ENCODE measurements around the gene CYBC1. TPM values are rescaled to one million over a fixed set of nuclear protein-coding genes. Genes with fewer than 3 reads are reported as not detected.

CYBC1 gene
- total RNA-seq, 1 donor = 72.4 TPM

DNA sequence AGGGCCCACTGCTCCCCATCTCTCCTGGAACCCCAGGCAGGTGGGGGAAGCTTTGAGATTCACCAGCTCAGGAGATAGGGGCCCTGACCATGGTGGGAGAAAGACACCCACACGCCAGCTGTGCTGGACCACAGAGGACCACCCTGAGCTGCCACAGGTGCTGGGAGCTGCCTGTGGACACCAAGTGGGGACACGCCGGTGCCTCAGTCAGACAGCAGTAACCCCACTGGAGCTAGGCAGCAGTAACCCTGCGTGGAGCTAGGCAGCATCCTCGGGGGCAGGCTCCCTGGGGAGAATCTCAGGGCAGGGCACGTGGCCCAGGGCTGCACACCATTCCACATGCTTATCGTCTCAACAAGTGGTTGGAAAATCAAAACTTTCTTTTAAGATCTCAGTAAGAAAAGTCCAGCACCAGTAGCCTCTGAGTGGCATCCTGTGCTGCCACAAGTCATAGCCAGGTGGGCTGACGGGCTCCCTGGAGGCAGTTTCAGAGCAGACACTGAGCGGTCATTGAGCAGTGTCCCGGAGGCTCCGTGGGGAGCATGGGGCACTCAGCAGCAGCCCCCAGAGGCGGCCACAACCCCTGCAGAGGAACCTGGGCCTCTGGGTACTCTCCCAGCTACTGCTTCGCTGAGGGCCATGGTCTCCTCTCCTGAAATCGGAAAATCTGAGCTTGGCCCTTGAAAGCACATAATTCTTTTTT is 40.4 kb downstream of the CYBC1 start:
- H3K36me3 ChIP-seq (ENCODE audit: insufficient read depth, low read length) = no peaks in the 10 kb centered on the region
- H3K4me1 ChIP-seq (ENCODE audit: insufficient read depth, low read length) = no peaks in the 10 kb centered on the region
- no peak overlapping the region for H3K4me3 ChIP-seq (ENCODE audit: insufficient read depth, low read length)
- H3K79me2 ChIP-seq (ENCODE audit: insufficient read depth, low read length) = no peaks in the 10 kb centered on the region
- TF ChIP-seq, protein P1, sequence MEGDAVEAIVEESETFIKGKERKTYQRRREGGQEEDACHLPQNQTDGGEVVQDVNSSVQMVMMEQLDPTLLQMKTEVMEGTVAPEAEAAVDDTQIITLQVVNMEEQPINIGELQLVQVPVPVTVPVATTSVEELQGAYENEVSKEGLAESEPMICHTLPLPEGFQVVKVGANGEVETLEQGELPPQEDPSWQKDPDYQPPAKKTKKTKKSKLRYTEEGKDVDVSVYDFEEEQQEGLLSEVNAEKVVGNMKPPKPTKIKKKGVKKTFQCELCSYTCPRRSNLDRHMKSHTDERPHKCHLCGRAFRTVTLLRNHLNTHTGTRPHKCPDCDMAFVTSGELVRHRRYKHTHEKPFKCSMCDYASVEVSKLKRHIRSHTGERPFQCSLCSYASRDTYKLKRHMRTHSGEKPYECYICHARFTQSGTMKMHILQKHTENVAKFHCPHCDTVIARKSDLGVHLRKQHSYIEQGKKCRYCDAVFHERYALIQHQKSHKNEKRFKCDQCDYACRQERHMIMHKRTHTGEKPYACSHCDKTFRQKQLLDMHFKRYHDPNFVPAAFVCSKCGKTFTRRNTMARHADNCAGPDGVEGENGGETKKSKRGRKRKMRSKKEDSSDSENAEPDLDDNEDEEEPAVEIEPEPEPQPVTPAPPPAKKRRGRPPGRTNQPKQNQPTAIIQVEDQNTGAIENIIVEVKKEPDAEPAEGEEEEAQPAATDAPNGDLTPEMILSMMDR (IDR thresholded peaks at IDR 0.05; ENCODE audit: extremely low read depth, low read depth, low read length) = no peak
- no peaks in the 10 kb centered on the region for H3K9me3 ChIP-seq (ENCODE audit: low read depth, low read length)
- no peak overlapping the region for H2AFZ ChIP-seq (ENCODE audit: low read length)
- no peak overlapping the region for H3K27ac ChIP-seq (ENCODE audit: low read depth, low read length)
- no peaks in the 10 kb centered on the region for H3K27me3 ChIP-seq (ENCODE audit: insufficient read depth, low read length)
- peak; percentile 69 for DNase-seq (ENCODE audit: insufficient read length, low spot score, missing footprints)
- peaks cover 36% of the 10 kb centered on the region for H4K20me1 ChIP-seq (ENCODE audit: insufficient read depth, low read length)
- no peak overlapping the region for H3K4me2 ChIP-seq (ENCODE audit: insufficient read depth, low read length)

DNA sequence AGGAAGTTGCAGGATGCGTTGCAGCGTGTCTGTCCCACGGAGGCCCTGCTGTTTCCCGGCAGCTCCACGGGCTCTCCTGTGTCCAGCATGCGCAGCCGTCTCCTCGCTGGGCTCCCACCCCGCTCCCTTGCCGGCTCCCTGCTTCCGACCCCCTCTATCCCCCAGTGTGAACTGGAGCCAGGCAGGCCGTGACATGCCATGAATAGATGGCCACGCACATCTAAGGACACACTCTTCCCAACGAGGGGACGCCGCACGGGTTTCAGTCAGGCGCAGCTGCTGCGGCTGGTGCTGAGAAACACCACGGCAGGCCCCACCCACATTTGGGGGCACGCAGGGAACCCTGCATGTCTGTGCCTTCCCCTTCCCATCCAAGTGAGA is 41.6 kb downstream of the CYBC1 start:
- Histone ChIP-seq H3K79me2 (ENCODE audit: insufficient read depth, low read length) (no peaks in the 10 kb centered on the region), H3K27ac (ENCODE audit: low read depth, low read length) (no peak overlapping the region), H3K4me2 (ENCODE audit: insufficient read depth, low read length) (no peak overlapping the region)

DNA sequence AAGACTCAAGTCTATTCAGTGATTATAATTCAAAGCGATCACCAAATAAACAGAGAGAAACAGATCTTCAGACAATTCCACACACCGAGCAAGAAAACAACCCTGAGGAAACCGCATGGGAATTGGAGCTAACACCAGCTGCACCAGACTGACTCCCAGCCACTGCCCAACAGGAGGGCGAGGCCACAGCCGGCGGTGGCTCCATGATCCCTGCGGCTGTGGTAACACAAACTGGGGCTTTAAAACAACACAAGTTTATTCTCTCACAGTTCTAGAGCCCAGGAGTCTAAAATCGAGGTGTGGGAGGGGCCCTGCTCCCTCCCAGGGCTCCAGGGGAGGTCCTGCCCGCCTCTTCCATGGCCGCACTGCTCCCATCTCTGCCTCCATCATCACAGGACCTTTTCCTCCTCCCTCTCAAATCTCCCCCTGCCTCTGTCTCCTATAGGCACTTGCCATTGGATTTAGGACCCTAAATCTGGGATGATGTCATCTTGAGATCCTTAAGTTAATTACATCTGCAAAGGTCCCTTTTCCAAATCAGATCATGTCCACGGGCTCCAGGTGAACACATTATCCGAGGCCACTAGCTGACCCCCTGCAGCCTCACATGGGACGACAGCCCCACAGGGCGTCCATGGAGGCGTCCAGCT is 42.1 kb downstream of the CYBC1 start:
- no peaks in the 10 kb centered on the region for H3K79me2 ChIP-seq (ENCODE audit: insufficient read depth, low read length)
- no peaks in the 10 kb centered on the region for H3K4me1 ChIP-seq (ENCODE audit: insufficient read depth, low read length)
- H3K4me3 ChIP-seq (ENCODE audit: insufficient read depth, low read length) = no peak overlapping the region
- TF ChIP-seq, protein P1 (IDR thresholded peaks at IDR 0.05; ENCODE audit: extremely low read depth, low read depth, low read length) = no peak
- H3K4me2 ChIP-seq (ENCODE audit: insufficient read depth, low read length) = no peak overlapping the region
- no peaks in the 10 kb centered on the region for H3K27me3 ChIP-seq (ENCODE audit: insufficient read depth, low read length)
- H3K27ac ChIP-seq (ENCODE audit: low read depth, low read length) = no peak overlapping the region
- H3K9me3 ChIP-seq (ENCODE audit: low read depth, low read length) = no peaks in the 10 kb centered on the region
- H4K20me1 ChIP-seq (ENCODE audit: insufficient read depth, low read length) = peaks cover 21% of the 10 kb centered on the region
- no peaks in the 10 kb centered on the region for H3K36me3 ChIP-seq (ENCODE audit: insufficient read depth, low read length)
- no peak overlapping the region for H2AFZ ChIP-seq (ENCODE audit: low read length)
- DNase-seq (ENCODE audit: insufficient read length, low spot score, missing footprints) = peak; percentile 69

More for the DNA sequence above, 41.6 kb downstream of the CYBC1 start:
- no peak overlapping the region for H2AFZ ChIP-seq (ENCODE audit: low read length)
- H3K36me3 ChIP-seq (ENCODE audit: insufficient read depth, low read length) = no peaks in the 10 kb centered on the region
- DNase-seq (ENCODE audit: insufficient read length, low spot score, missing footprints) = peak; percentile 41
- H3K4me3 ChIP-seq (ENCODE audit: insufficient read depth, low read length) = no peak overlapping the region
- TF ChIP-seq, protein P1 (IDR thresholded peaks at IDR 0.05; ENCODE audit: extremely low read depth, low read depth, low read length) = no peak
- H4K20me1 ChIP-seq (ENCODE audit: insufficient read depth, low read length) = peaks cover 23% of the 10 kb centered on the region
- no peaks in the 10 kb centered on the region for H3K4me1 ChIP-seq (ENCODE audit: insufficient read depth, low read length)
- no peaks in the 10 kb centered on the region for H3K27me3 ChIP-seq (ENCODE audit: insufficient read depth, low read length)
- H3K9me3 ChIP-seq (ENCODE audit: low read depth, low read length) = no peaks in the 10 kb centered on the region

DNA sequence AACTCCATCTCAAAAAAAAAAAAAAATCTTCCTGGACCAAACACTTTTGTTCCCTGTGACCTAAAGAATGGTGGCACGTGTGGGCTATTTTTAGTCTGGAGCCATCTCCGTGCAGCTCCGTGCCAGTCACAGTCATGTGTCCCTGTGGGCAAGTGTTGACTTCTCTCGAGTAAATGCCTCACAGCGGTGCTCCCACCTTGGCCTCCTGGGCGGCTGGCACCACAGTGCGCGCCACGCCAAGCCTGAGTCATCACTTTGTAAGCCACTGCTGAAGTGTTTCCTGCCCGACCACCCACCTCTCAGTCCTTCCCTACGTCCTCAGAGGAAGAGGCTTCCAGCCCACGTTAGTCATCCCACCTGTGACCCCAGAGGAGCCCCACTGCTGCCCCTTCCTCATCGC is 43.3 kb downstream of the CYBC1 start:
- H3K4me1 ChIP-seq (ENCODE audit: insufficient read depth, low read length) = no peaks in the 10 kb centered on the region
- no peaks in the 10 kb centered on the region for H3K36me3 ChIP-seq (ENCODE audit: insufficient read depth, low read length)
- peaks cover 13% of the 10 kb centered on the region for H4K20me1 ChIP-seq (ENCODE audit: insufficient read depth, low read length)
- no peaks in the 10 kb centered on the region for H3K27me3 ChIP-seq (ENCODE audit: insufficient read depth, low read length)
- H3K9me3 ChIP-seq (ENCODE audit: low read depth, low read length) = no peaks in the 10 kb centered on the region
- H3K27ac ChIP-seq (ENCODE audit: low read depth, low read length) = no peak overlapping the region
- TF ChIP-seq, protein P1 (IDR thresholded peaks at IDR 0.05; ENCODE audit: extremely low read depth, low read depth, low read length) = no peak
- peak; percentile 75 for DNase-seq (ENCODE audit: insufficient read length, low spot score, missing footprints)
- no peak overlapping the region for H2AFZ ChIP-seq (ENCODE audit: low read length)
- no peaks in the 10 kb centered on the region for H3K79me2 ChIP-seq (ENCODE audit: insufficient read depth, low read length)
- H3K4me3 ChIP-seq (ENCODE audit: insufficient read depth, low read length) = no peak overlapping the region
- no peak overlapping the region for H3K4me2 ChIP-seq (ENCODE audit: insufficient read depth, low read length)
